ENCODE results near the gene STXBP6. TPM values are rescaled to one million over a fixed set of nuclear protein-coding genes. Genes with fewer than 3 reads are reported as not detected.

STXBP6 gene
- total RNA-seq, 4 donors from 2014 or later = 2.6 to 5.5 (median 4.4) TPM

GRCh38 chr14:24870949-24871701 lies 178.8 kb downstream of the STXBP6 start:
- Histone ChIP-seq H3K27me3 (no peaks in the 10 kb centered on the region), H3K4me1 (peaks cover 0 to 6% of the 10 kb centered on the region in 2 donors), H3K4me3 (no peak overlapping the region), H3K9me3 (no peaks in the 10 kb centered on the region), H3K27ac (no peak overlapping the region), H3K36me3 (no peaks in the 10 kb centered on the region)
- ATAC-seq (no peak), DNase-seq (no peak)
- no peak for TF ChIP-seq CTCF (IDR thresholded peaks at IDR 0.05 in 4 of 5, conservative IDR thresholded peaks at IDR 0.05 in 1 of 5)
- TF ChIP-seq POLR2A (IDR thresholded peaks at IDR 0.05) = no peak
- intact Hi-C loops (cut with DNase I; ENCODE audit: low total_unique reads) (no loop called here), in situ Hi-C loops (cut with MboI; ENCODE audit: low sequenced_read_pairs in 4 of 4) (no loop called here)

- intact Hi-C loops (cut with DNase I; ENCODE audit: low total_unique reads) (no loop called here), in situ Hi-C loops (cut with MboI; ENCODE audit: low sequenced_read_pairs in 4 of 4) (no loop called here)
- DNase-seq (no peak), ATAC-seq (no peak)
- H3K4me1 ChIP-seq = no peaks in the 10 kb centered on the region
- no peak overlapping the region for H3K27ac ChIP-seq
- TF ChIP-seq POLR2A (IDR thresholded peaks at IDR 0.05) (no peak), CTCF (IDR thresholded peaks at IDR 0.05 in 4 of 5, conservative IDR thresholded peaks at IDR 0.05 in 1 of 5) (no peak)
- no peak overlapping the region for H3K4me3 ChIP-seq
- no peaks in the 10 kb centered on the region for H3K9me3 ChIP-seq
- no peaks in the 10 kb centered on the region for H3K27me3 ChIP-seq
- no peaks in the 10 kb centered on the region for H3K36me3 ChIP-seq
These were observed 181.6 kb downstream of the STXBP6 start for GRCh38 chr14:24868389-24868788.

GRCh38 chr14:24866067-24866639 lies 183.8 kb downstream of the STXBP6 start:
- DNase-seq (no peak), ATAC-seq (no peak)
- Histone ChIP-seq H3K4me3 (no peak overlapping the region), H3K9me3 (no peaks in the 10 kb centered on the region), H3K36me3 (no peaks in the 10 kb centered on the region), H3K4me1 (no peaks in the 10 kb centered on the region), H3K27me3 (no peaks in the 10 kb centered on the region), H3K27ac (no peak overlapping the region)
- no peak for TF ChIP-seq CTCF (IDR thresholded peaks at IDR 0.05 in 4 of 5, conservative IDR thresholded peaks at IDR 0.05 in 1 of 5)
- TF ChIP-seq POLR2A (IDR thresholded peaks at IDR 0.05) = no peak
- intact Hi-C loops (cut with DNase I; ENCODE audit: low total_unique reads) = no loop called here
- in situ Hi-C loops (cut with MboI; ENCODE audit: low sequenced_read_pairs in 4 of 4) = no loop called here

- intact Hi-C loops (cut with DNase I; ENCODE audit: low total_unique reads) = no loop called here
- TF ChIP-seq POLR2A (IDR thresholded peaks at IDR 0.05) (no peak), CTCF (IDR thresholded peaks at IDR 0.05 in 4 of 5, conservative IDR thresholded peaks at IDR 0.05 in 1 of 5) (no peak)
- H3K27ac ChIP-seq = no peak overlapping the region
- no peaks in the 10 kb centered on the region for H3K9me3 ChIP-seq
- no peaks in the 10 kb centered on the region for H3K4me1 ChIP-seq
- no peaks in the 10 kb centered on the region for H3K27me3 ChIP-seq
- DNase-seq = no peak
- H3K4me3 ChIP-seq = no peak overlapping the region
- in situ Hi-C loops (cut with MboI; ENCODE audit: low sequenced_read_pairs in 4 of 4) = no loop called here
- no peak for ATAC-seq
- H3K36me3 ChIP-seq = no peaks in the 10 kb centered on the region
These were observed 185.8 kb downstream of the STXBP6 start for GRCh38 chr14:24863968-24864684.
